ENCODE data around the gene VRK2.

VRK2 gene

DNA sequence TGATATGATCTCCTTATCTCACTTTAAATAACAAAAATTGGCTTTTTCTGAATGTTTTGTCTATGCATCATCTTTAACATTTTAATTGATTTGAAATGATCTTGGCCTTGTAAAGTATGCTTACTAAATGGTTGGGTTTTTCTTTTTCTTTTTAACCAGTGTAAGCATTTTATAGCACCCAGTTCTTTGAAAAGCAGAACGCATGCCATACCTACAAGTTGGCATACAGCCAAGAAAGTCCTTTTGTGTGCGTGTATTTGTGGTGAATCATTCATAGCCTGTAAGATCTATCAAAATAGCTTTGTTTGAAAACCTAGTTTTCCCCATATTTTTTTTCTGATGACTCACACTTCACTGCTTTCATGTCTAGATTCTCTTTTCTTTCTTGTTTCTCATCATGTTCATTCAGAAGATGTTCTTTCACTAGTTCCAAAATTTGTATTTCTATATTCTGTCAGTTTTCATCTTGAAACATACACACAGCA, 4.1 kb upstream of the VRK2 start:
- Mint-ChIP-seq H3K36me3 (peaks cover 16 to 29% of the 10 kb centered on the region in 2 donors), H3K4me3 (peak overlapping the region; percentile 37 to 61), H3K9me3 (no peaks in the 10 kb centered on the region), H3K27me3 (no peaks in the 10 kb centered on the region), H3K4me1 (peaks cover 34 to 60% of the 10 kb centered on the region in 2 donors), H3K27ac (peak overlapping the region; percentile 39)
- ATAC-seq (replicated peaks) (no peak), DNase-seq (no peak)

DNA sequence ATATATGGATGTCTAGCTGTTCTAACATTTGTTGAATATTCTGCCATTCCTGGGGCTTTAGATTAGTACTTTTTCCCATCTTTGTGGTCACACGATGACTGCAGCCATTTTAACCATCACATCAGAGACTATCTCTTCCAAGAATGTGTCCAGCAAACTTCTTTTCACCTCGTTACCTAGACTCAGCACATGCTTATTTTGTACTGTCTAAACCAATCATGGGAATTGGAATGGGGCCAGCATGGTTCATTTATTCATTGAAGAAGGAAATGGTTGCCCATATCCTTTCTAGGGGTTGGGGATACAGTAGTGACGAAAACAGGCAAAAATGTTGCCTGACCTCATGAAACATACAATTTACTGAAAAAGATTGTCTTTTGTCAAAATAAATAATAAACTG, 2.5 kb upstream of the VRK2 start:
- ATAC-seq (replicated peaks): no peak
- H3K27ac Mint-ChIP-seq: no peak overlapping the region
- H3K9me3 Mint-ChIP-seq: no peaks in the 10 kb centered on the region

DNA sequence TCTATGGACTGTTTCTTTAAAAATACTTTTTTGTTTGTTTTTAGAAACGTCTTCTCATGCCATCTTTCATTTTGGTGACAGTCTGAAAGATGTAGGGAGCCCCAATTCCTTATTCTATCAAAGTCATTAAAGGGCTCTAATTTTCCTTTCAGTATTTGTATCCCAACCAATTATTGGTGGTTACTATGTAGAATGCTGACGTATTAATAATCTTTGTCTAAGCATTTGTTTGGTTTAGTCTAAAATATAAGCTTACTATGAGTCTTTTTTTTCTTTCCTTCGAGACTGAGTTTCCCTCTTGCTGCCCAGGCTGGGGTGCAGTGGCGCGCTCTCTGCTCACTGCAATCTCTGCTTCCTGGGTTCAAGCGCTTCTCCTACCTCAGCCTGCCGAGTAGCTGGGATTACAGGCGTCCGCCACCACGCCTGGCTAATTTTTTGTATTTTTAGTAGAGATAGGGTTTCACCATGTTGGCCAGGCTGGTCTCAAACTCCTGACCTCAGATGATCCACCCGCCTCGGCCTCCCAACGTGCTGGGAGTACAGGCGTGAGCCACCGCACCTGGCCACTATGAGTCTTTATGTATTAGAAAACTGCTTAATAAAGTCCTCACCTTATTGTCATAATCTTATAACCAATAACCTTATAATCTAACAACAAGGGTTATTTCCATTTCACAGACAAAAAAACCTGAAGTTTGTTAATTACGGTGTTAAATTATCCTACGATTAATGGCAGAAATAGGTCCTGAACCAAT, 849 bp upstream of the VRK2 start:
- H3K4me1 Mint-ChIP-seq: peaks cover 15 to 51% of the 10 kb centered on the region in 2 donors
- peak overlapping the region; percentile 89 to 97 for H3K4me3 Mint-ChIP-seq
- no peaks in the 10 kb centered on the region for H3K9me3 Mint-ChIP-seq
- H3K27me3 Mint-ChIP-seq: no peaks in the 10 kb centered on the region
- H3K36me3 Mint-ChIP-seq: peaks cover 15 to 17% of the 10 kb centered on the region in 2 donors
- H3K27ac Mint-ChIP-seq: peak overlapping the region; percentile 97
- DNase-seq: no peak
- ATAC-seq (replicated peaks): no peak

More for the DNA sequence above, 2.5 kb upstream of the VRK2 start:
- no peak overlapping the region for H3K4me3 Mint-ChIP-seq
- peaks cover 12 to 19% of the 10 kb centered on the region in 2 donors for H3K36me3 Mint-ChIP-seq
- no peak for DNase-seq
- peaks cover 22 to 57% of the 10 kb centered on the region in 2 donors for H3K4me1 Mint-ChIP-seq
- H3K27me3 Mint-ChIP-seq: no peaks in the 10 kb centered on the region

DNA sequence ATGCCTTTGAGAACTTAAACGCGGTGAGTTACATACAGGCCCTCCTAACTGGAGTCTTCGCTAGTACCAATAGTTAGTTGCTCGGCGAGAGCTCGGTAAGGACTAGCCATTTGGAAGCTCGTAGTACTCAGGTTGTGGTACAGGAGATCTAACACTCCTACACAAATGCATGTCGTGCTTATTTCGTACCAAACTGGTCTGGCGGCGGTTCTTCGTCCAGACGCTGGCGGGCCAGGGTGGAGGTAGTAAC, 346 bp upstream of the VRK2 start:
- DNase-seq: no peak
- H3K4me1 Mint-ChIP-seq: peaks cover 15 to 47% of the 10 kb centered on the region in 2 donors

DNA sequence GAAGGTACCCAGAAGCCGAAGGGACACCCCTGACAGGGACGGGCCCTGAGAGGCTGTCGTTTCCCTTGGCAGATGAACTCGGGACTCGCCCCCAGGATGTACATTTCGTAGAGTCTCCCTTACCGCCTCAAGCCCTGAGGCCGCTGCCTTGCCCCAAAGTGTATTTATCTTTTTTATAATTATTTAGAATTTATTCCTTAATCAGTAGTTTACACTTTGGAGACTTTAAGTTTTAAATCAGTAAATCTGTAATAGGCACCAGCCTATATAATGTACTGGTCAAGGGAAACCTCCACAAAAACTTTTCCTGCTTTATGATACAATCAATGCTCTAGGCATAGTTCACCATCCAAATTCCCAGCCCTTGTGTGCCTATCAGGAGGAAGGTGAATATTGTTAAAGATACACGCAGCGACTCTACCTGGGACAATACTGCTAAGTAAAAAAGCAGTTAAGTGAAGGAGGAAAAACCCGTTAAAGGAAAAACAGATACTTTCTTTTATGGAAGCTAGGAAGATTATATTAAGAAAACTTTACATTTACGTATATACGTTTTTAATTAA, 848 bp downstream of the VRK2 start:
- ATAC-seq (replicated peaks) (peak; percentile 65 to 70), DNase-seq (no peak)
- peak overlapping the region; percentile 89 to 97 for H3K4me3 Mint-ChIP-seq
- H3K27me3 Mint-ChIP-seq: no peaks in the 10 kb centered on the region
- peaks cover 21% of the 10 kb centered on the region in 2 donors for H3K36me3 Mint-ChIP-seq
- peak overlapping the region; percentile 97 for H3K27ac Mint-ChIP-seq
- no peaks in the 10 kb centered on the region for H3K9me3 Mint-ChIP-seq
- peaks cover 10 to 47% of the 10 kb centered on the region in 2 donors for H3K4me1 Mint-ChIP-seq

More for the DNA sequence above, 346 bp upstream of the VRK2 start:
- Mint-ChIP-seq H3K27me3 (no peaks in the 10 kb centered on the region), H3K36me3 (peaks cover 15% of the 10 kb centered on the region in 2 donors), H3K9me3 (no peaks in the 10 kb centered on the region), H3K27ac (peak overlapping the region; percentile 97), H3K4me3 (peak overlapping the region; percentile 89 to 97)
- ATAC-seq (replicated peaks): no peak

DNA sequence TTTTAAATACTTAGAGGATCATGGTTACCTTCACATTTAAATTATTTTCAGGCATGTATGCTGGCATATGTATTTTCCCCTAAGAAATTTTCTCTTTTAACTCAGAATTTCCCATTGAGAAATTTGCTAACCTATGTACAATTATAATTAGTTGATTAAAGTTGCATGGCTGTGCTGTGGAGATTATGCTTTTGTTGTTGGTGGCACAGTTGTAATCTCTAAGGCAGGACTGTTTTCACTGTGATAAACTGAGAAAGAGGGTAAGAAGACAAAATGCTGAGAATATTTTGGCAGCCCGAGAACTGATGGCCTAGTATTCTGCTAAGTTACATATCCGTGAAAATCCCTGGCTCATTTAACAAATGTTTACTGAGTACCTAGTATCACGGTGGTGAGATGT, 1.4 kb downstream of the VRK2 start:
- ATAC-seq (replicated peaks) (no peak), DNase-seq (no peak)
- no peaks in the 10 kb centered on the region for H3K27me3 Mint-ChIP-seq
- peaks cover 22 to 23% of the 10 kb centered on the region in 2 donors for H3K36me3 Mint-ChIP-seq
- H3K4me1 Mint-ChIP-seq: peaks cover 9 to 47% of the 10 kb centered on the region in 2 donors
- peak overlapping the region; percentile 41 to 97 for H3K4me3 Mint-ChIP-seq
- H3K27ac Mint-ChIP-seq: peak overlapping the region; percentile 5
- no peaks in the 10 kb centered on the region for H3K9me3 Mint-ChIP-seq

DNA sequence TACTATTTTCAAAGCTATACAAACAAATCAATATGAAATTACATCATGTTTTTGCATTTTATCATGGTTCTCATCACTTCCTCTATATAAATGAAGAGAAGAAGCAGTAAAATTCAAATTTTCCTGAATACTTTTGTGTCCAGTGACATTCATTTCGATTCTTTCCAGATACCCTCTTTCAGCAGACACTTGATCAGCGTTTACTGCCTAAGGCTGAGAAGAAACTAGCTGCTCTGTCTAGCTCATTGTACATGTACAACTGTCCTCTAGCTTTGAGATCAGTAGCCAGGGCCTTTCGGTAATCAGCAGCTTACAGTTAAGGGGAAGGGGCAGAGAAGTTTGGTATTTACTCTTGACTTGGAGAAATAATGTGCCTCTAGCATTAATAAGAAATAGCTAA, 4.8 kb downstream of the VRK2 start:
- Mint-ChIP-seq H3K4me3 (no peak overlapping the region), H3K27ac (no peak overlapping the region), H3K4me1 (peaks cover 11 to 47% of the 10 kb centered on the region in 2 donors), H3K9me3 (no peaks in the 10 kb centered on the region), H3K36me3 (peaks cover 20 to 31% of the 10 kb centered on the region in 2 donors), H3K27me3 (no peaks in the 10 kb centered on the region)
- no peak for DNase-seq
- ATAC-seq (replicated peaks): no peak

DNA sequence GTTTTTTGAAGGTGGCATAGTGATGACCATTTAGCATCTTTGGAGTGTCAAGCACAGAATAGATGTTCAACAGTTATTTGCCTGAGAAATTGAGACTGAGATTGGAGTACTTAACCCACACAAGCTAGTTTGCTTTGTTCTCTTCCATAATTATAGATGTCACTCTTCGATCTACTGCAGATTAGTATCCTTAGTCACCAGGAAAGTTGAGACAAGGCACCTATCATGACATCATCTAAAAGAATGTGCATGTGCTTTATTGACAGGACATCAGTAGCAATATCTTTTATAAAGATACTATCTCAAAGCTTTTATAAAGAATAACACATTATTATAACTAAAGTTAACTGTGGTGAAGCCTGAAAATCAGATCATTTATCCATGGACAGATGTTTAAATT, 6.4 kb downstream of the VRK2 start:
- Mint-ChIP-seq H3K9me3 (no peaks in the 10 kb centered on the region), H3K4me3 (no peak overlapping the region), H3K36me3 (peaks cover 28 to 45% of the 10 kb centered on the region in 2 donors), H3K27me3 (no peaks in the 10 kb centered on the region), H3K27ac (no peak overlapping the region), H3K4me1 (peaks cover 20 to 49% of the 10 kb centered on the region in 2 donors)
- DNase-seq (no peak), ATAC-seq (replicated peaks) (no peak)

DNA sequence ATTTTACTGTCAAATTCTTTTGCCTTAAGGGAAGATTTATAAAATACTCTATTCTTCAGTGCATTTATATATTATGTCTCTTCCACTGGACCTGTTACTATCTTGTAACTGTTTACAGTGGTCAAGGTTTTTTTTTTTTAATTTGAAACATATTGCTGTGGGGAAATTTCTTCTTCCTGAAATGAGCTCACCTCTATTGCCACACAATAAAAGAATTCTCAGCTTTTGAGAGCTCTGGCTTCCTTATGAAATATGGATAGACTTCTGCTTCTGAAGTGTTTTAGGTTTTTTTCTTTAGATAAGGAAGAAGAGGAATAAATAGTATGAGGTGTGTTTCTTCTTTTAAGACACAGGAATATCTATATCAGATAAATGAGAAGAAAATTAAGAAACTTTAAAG, 7.7 kb downstream of the VRK2 start:
- Mint-ChIP-seq H3K27me3 (no peaks in the 10 kb centered on the region), H3K9me3 (no peaks in the 10 kb centered on the region), H3K27ac (no peak overlapping the region), H3K4me1 (peaks cover 20 to 41% of the 10 kb centered on the region in 2 donors), H3K4me3 (no peak overlapping the region), H3K36me3 (peaks cover 30 to 45% of the 10 kb centered on the region in 2 donors)
- ATAC-seq (replicated peaks) (no peak), DNase-seq (no peak)

DNA sequence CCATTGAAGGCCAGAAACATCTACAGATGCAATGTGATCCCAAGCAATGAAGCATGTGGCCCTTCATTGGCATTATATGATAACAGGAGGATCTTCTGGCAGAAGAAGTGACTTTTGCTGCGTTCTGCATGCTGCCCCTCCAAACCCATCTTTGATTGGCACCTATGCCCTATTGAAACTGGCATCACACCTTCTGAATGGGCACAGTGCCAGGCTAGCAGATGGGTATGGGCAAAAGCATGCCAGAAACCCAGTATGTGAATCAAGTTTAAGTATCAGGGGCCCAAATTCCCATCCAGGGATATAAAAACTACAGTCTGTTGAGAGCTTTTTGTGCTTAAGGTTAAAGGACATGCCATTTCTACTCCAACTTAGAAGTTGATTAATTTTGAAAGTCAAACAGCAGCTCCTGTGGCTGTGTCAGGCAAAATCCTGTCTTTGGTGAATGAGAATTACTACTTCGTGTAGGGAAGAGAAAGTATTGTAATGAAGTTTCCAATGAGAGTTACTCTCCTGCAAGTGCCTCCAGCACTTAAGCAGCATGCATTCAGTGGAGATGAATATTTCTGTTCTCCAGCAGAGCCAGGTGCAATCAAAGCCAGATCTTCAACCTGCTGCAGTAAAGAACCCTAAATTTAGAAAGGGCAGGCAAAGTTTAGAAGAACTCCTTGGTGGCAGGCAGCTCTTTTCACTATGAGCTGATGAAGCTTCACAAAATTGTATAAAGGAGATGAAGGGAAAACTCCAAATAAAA, 8.6 kb downstream of the VRK2 start:
- H3K4me3 Mint-ChIP-seq: no peak overlapping the region
- H3K9me3 Mint-ChIP-seq: no peaks in the 10 kb centered on the region
- ATAC-seq (replicated peaks): no peak
- no peak for DNase-seq
- peaks cover 31 to 48% of the 10 kb centered on the region in 2 donors for H3K36me3 Mint-ChIP-seq
- H3K27me3 Mint-ChIP-seq: no peaks in the 10 kb centered on the region
- H3K4me1 Mint-ChIP-seq: peaks cover 22 to 39% of the 10 kb centered on the region in 2 donors
- H3K27ac Mint-ChIP-seq: no peak overlapping the region

DNA sequence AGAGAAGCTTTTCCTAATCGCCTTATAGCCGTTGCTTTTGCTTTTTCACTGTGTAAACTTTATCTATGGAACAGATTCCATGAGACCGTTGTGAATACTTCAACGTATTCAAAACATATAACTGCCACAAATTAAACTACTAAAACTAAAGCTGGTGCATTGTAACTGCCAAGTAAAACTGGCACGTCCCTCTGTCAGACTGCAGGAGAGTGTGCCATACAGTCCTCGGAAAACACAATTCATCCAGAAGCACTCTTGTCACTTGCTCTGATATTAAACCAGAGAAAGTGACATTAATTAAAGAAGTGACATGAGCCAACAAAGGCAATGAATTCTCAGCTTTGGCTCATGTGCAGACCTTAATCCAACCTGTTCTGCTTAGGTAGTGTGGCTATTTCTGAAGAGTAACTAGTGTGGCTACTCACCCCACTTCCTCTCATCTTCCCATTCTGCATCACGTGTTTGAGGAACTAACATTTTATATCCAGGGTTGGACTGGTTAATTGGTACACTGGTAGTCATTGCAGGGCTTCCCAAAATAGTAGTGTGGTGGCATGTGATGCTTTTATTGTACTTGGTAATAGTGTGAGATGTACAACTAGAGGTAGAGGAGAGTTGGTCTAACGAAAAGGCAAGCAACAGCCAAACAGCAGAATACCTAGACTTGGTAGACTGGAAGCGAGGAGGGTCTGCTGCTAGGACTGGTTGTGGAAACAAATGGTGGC, 9.7 kb downstream of the VRK2 start:
- H3K27ac Mint-ChIP-seq: no peak overlapping the region
- H3K9me3 Mint-ChIP-seq: no peaks in the 10 kb centered on the region
- peaks cover 22 to 39% of the 10 kb centered on the region in 2 donors for H3K4me1 Mint-ChIP-seq
- H3K27me3 Mint-ChIP-seq: no peaks in the 10 kb centered on the region
- ATAC-seq (replicated peaks) (no peak), DNase-seq (no peak)
- H3K36me3 Mint-ChIP-seq: peaks cover 32 to 49% of the 10 kb centered on the region in 2 donors
- H3K4me3 Mint-ChIP-seq: no peak overlapping the region

DNA sequence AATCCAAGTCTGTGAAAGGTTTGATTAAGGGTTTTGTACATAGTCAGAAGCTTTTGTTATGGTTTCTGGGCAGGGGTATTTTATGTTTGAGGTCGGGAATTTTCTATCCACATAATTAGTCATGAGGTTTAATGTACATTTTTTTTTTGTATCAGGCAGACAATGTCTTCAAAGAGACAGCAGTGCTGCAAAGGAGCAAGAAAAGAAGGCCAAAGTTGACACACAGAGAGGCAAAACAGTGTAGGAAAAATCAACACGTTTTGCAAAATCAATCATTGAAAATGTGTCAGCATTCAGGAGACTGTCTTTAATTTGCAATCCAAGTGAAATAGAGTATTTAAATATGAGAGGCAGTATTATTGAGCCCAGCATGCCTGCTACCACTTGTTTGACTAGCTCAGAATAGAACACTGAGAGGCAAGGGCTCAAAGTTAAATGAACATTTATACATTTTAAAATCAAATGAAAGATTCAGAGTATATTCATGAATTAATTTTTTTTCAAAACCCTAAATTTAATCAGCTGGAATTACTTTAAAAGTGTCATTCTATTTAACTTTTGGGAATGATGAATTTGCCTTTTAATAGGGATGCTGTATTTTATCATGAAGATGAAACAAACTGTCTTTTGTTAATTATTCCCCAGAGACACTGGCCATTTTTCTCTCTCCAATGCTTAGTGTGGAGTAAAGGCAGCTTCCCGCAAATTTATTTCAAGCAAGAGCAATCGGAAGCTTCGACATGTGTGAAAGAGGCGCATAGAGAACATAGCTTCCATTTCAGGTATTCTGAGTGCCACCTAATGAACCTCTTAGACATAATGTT, 11.3 kb downstream of the VRK2 start:
- H3K4me3 Mint-ChIP-seq: no peak overlapping the region
- H3K4me1 Mint-ChIP-seq: peaks cover 23 to 32% of the 10 kb centered on the region in 2 donors
- no peak for ATAC-seq (replicated peaks)
- DNase-seq: no peak
- H3K9me3 Mint-ChIP-seq: no peaks in the 10 kb centered on the region
- H3K27me3 Mint-ChIP-seq: no peaks in the 10 kb centered on the region
- peaks cover 24 to 49% of the 10 kb centered on the region in 2 donors for H3K36me3 Mint-ChIP-seq
- H3K27ac Mint-ChIP-seq: no peak overlapping the region

DNA sequence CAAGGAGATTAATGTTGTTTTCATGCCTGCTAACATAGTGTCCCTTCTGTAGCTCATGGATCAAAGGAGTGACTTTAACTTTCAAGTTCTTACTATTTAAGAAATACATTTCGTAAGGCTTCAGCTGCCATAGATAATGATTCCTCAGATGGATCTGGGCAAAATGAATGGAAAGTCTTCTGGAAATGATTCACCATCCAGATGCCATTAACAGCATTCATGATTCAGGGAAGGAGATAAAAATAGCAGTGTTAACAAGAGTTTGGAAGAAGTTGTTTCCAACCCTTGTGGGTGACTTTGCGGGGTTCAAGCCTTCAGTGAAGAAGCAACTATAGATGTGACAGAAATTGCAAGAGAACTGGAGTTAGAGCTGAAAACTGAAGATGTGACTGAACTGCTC, 17.0 kb downstream of the VRK2 start:
- Mint-ChIP-seq H3K27ac (no peak overlapping the region), H3K4me3 (no peak overlapping the region), H3K4me1 (peaks cover 12 to 35% of the 10 kb centered on the region in 2 donors), H3K36me3 (peaks cover 23 to 48% of the 10 kb centered on the region in 2 donors), H3K27me3 (no peaks in the 10 kb centered on the region), H3K9me3 (peaks cover 0 to 3% of the 10 kb centered on the region in 2 donors)
- ATAC-seq (replicated peaks): no peak
- DNase-seq: no peak
